Fibroblast of lung (primary cell): ENCODE data around the gene L3MBTL4. TPM values are rescaled to one million over a fixed set of nuclear protein-coding genes. Genes with fewer than 3 reads are reported as not detected.

ENCODE experiments used
- DNase-seq, 2 donors: peaks; one replicate each; pipeline versions ENCODE4 v3.0.0 to v3.0.0-alpha.2; 2010; ENCODE audit warnings: low read depth in 2 of 2
- H2AFZ ChIP-seq: 2 replicates; pipeline ENCODE4 v1.5.1; 2012; ENCODE audit warnings: low read length, control low read depth, inconsistent platforms
- H3K27ac ChIP-seq: 2 replicates; pipeline ENCODE4 v1.5.1; 2011; ENCODE audit warnings: low read length, control low read depth; ENCODE audit not compliant: insufficient read depth
- H3K27me3 ChIP-seq: 2 replicates; pipeline ENCODE4 v1.5.1; 2011; ENCODE audit warnings: mild to moderate bottlenecking, low read length; ENCODE audit not compliant: control insufficient read depth, insufficient read depth
- H3K36me3 ChIP-seq: 2 replicates; pipeline ENCODE4 v1.5.1; 2011; ENCODE audit warnings: low read length; ENCODE audit not compliant: control insufficient read depth, insufficient read depth
- H3K4me1 ChIP-seq: 2 replicates; pipeline ENCODE4 v1.5.1; 2011; ENCODE audit warnings: low read length; ENCODE audit not compliant: control insufficient read depth, insufficient read depth; ENCODE audit errors: extremely low read depth
- H3K4me2 ChIP-seq: 2 replicates; pipeline ENCODE4 v1.5.1; 2011; ENCODE audit warnings: low read length, control low read depth; ENCODE audit not compliant: insufficient read depth; ENCODE audit errors: extremely low read depth
- H3K4me3 ChIP-seq, 4 experiments: fragments of 200-600 bp in 1 of 4; sonication (generic) in 1 of 4; replicated peaks in 1 of 4; 2 replicates each; pipeline ENCODE4 v1.5.1; 2011 to 2016; ENCODE audit warnings: low read length in 4 of 4, low read depth in 3 of 4, mild to moderate bottlenecking in 3 of 4, control low read depth in 2 of 4, inconsistent platforms in 1 of 4, mixed read lengths in 1 of 4; ENCODE audit not compliant: insufficient read depth in 1 of 4; ENCODE audit errors: control extremely low read depth in 1 of 4
- H3K79me2 ChIP-seq: 2 replicates; pipeline ENCODE4 v1.5.1; 2012; ENCODE audit warnings: mild to moderate bottlenecking, low read length, inconsistent platforms; ENCODE audit not compliant: control insufficient read depth, insufficient read depth
- H3K9ac ChIP-seq: 2 replicates; pipeline ENCODE4 v1.5.1; 2011; ENCODE audit warnings: mild to moderate bottlenecking, low read length, control low read depth; ENCODE audit not compliant: insufficient read depth
- H3K9me3 ChIP-seq: 2 replicates; pipeline ENCODE4 v1.5.1; 2012; ENCODE audit warnings: low read depth, low read length; ENCODE audit not compliant: control insufficient read depth, insufficient read depth
- H4K20me1 ChIP-seq: 2 replicates; pipeline ENCODE4 v1.5.1; 2011; ENCODE audit warnings: low read length; ENCODE audit not compliant: control insufficient read depth, insufficient read depth; ENCODE audit errors: extremely low read depth
- EZH2 ChIP-seq: IDR thresholded peaks from 2 replicates; pipeline ENCODE4 v1.5.1; 2012; ENCODE audit warnings: low read length, control low read depth, mild to moderate bottlenecking; ENCODE audit errors: missing control alignments
- polyA plus RNA-seq, 2 donors: library from polyadenylated mRNA; depleted of rRNA in 1 of 2; stranded (reverse) in 1 of 2; unstranded in 1 of 2; fragments of >200 nt; gene quantifications; 2 replicates each; pipeline ENCODE4 v1.2.1, GENCODE V29; 2011 to 2012; ENCODE audit warnings: missing spikeins in 1 of 2
- total RNA-seq: library from RNA; depleted of rRNA; stranded (reverse); fragments of >200 nt; gene quantifications from 2 replicates; pipeline ENCODE4 v1.2.1, GENCODE V29; 2014
- TF ChIP-seq, protein P1 (sequence below), 2 donors: IDR thresholded peaks in 1 of 2; conservative IDR thresholded peaks in 1 of 2; 1 replicate in 1 of 2; 2 replicates in 1 of 2; pipeline ENCODE4 v1.5.1; 2011 to 2012; ENCODE audit warnings: low read length in 2 of 2, control low read depth in 1 of 2, inconsistent platforms in 1 of 2, low read depth in 1 of 2, mild to moderate bottlenecking in 1 of 2

L3MBTL4 gene
- total and polyA plus RNA-seq, 2 donors (not counting 1 experiment from before 2014, with no cell fraction given): 0.06 to 0.33 TPM

DNA sequence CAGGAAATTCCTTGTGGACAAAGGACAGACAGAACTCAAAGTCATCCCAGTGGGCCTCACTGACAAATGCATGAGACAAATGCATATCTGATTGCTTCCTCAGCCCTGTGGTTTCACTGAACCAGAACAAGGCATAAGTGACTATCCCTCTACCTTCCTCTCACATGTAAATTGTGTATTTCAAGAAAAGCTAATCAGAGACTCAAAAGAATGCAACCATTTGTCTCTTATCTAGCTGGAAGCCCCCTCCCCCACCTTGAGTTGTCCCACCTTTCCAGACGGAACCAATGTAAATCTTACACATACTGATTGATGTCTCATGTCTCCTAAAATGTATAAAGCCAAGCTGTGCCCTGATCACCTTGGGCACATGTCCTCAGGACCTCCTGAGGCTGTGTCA is 417.4 kb downstream of the L3MBTL4 start:
- Histone ChIP-seq H3K4me1 (no peaks in the 10 kb centered on the region), H2AFZ (no peak overlapping the region), H3K9ac (no peak overlapping the region), H3K27ac (no peak overlapping the region), H3K36me3 (no peaks in the 10 kb centered on the region), H3K9me3 (no peaks in the 10 kb centered on the region), H3K4me2 (no peak overlapping the region), H3K79me2 (no peaks in the 10 kb centered on the region), H3K4me3 (no peak overlapping the region), H4K20me1 (no peaks in the 10 kb centered on the region), H3K27me3 (no peaks in the 10 kb centered on the region)
- DNase-seq: no peak
- no peak for TF ChIP-seq EZH2

DNA sequence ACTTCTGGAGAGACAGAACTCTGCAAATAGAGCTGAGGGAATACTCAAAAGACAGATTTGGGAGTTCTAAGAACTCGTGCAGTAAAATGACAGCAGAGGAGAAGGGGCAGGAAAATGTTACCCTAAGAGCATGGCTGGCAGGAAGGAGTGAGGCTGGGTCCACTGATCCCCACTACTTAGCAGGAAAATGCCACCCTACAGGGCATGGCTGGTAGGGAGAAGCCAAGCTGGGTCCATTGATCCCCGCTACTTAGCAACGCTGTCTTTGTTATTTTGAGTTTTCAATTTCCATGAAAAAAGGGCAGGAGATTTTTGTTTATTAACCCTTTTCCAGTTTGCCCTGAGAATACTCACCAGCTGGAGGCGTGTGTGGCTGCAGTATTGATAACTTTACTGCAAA is 419.1 kb downstream of the L3MBTL4 start:
- no peaks in the 10 kb centered on the region for H3K79me2 ChIP-seq
- no peaks in the 10 kb centered on the region for H3K4me1 ChIP-seq
- TF ChIP-seq EZH2: no peak
- TF ChIP-seq, protein P1, sequence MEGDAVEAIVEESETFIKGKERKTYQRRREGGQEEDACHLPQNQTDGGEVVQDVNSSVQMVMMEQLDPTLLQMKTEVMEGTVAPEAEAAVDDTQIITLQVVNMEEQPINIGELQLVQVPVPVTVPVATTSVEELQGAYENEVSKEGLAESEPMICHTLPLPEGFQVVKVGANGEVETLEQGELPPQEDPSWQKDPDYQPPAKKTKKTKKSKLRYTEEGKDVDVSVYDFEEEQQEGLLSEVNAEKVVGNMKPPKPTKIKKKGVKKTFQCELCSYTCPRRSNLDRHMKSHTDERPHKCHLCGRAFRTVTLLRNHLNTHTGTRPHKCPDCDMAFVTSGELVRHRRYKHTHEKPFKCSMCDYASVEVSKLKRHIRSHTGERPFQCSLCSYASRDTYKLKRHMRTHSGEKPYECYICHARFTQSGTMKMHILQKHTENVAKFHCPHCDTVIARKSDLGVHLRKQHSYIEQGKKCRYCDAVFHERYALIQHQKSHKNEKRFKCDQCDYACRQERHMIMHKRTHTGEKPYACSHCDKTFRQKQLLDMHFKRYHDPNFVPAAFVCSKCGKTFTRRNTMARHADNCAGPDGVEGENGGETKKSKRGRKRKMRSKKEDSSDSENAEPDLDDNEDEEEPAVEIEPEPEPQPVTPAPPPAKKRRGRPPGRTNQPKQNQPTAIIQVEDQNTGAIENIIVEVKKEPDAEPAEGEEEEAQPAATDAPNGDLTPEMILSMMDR (conservative IDR thresholded peaks at IDR 0.05 in 1 of 2, IDR thresholded peaks at IDR 0.05 in 1 of 2; ENCODE audit: low read depth in 1 of 2, low read length in 2 of 2): no peak
- no peaks in the 10 kb centered on the region for H3K36me3 ChIP-seq
- no peak for DNase-seq
- no peak overlapping the region for H3K4me3 ChIP-seq
- no peak overlapping the region for H3K4me2 ChIP-seq
- no peaks in the 10 kb centered on the region for H3K9me3 ChIP-seq
- H3K9ac ChIP-seq: no peak overlapping the region
- no peaks in the 10 kb centered on the region for H4K20me1 ChIP-seq
- no peak overlapping the region for H2AFZ ChIP-seq
- no peaks in the 10 kb centered on the region for H3K27me3 ChIP-seq
- H3K27ac ChIP-seq: no peak overlapping the region

DNA sequence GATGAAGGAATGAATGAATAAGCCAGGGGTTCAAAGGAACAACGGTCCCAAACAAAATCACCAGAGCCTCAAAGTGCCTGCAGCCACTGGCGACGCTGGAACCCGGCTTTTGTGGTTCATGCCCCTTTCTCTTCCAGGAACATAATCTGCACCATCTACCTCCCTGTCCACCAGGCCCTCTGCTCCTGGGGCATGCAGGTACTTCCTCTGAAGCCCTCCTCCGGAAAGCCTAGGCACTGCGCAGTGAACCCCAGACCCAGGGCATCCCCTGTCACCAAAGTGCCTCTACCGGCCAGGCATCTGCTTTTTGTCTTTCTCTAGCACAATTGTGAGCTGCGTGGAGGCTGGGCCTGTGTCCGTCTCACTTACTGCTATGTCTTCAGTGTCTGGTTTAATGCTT is 420.8 kb downstream of the L3MBTL4 start:
- Histone ChIP-seq H3K36me3 (no peaks in the 10 kb centered on the region), H3K4me3 (no peak overlapping the region), H3K9ac (no peak overlapping the region), H3K27ac (no peak overlapping the region), H3K4me1 (no peaks in the 10 kb centered on the region), H3K9me3 (no peaks in the 10 kb centered on the region), H3K4me2 (no peak overlapping the region), H3K79me2 (no peaks in the 10 kb centered on the region), H4K20me1 (no peaks in the 10 kb centered on the region), H2AFZ (no peak overlapping the region), H3K27me3 (no peaks in the 10 kb centered on the region)
- TF ChIP-seq, protein P1 (conservative IDR thresholded peaks at IDR 0.05 in 1 of 2, IDR thresholded peaks at IDR 0.05 in 1 of 2; ENCODE audit: low read depth in 1 of 2, low read length in 2 of 2): no peak
- no peak for TF ChIP-seq EZH2
- DNase-seq: no peak
